HCT116 (cell line): ENCODE data around the gene PDE4B. TPM values are rescaled to one million over a fixed set of nuclear protein-coding genes. Genes with fewer than 3 reads are reported as not detected.
"Not testable (repeated sequence)": the region's sequence is repeated elsewhere in the genome, so short reads cannot be mapped to it uniquely, and the experiment has no call there.

ENCODE experiments used
- ATAC-seq: fragments of 200-7000 bp; cut with Tn5 transposase; 2 replicates; pipeline ENCODE4 v1.9.1; 2020; ENCODE audit warnings: mild to moderate bottlenecking, moderate library complexity
- BruUV-seq: library from RNA; stranded (reverse); fragments of 400-500 nt; replicated peaks from 2 replicates; lab custom pipeline; 2021; lab: Mats Ljungman, UMichigan
- CTCF ChIA-PET: fragments of 300-600 bp; sonication (Branson Sonifier 250); formaldehyde crosslinking; loops from one replicate; lab custom pipeline; 2021; ENCODE audit warnings: antibody characterized with exemption; lab: Charles Lee
- POLR2A ChIA-PET: fragments of 300-600, 350-600 bp; sonication (Branson Sonifier 250); formaldehyde crosslinking; loops from one replicate; lab custom pipeline; 2021; ENCODE audit warnings: antibody characterized with exemption; lab: Charles Lee
- RAD21 ChIA-PET, 2 experiments: fragments of 300-600 bp; sonication (Branson Sonifier 250); formaldehyde crosslinking; loops; one replicate each; lab custom pipeline; 2023; ENCODE audit warnings: low total read pairs in 2 of 2; ENCODE audit not compliant: uncharacterized antibody in 2 of 2, unreplicated experiment in 2 of 2, low non-redundant PET in 1 of 2; lab: Charles Lee
- DNase-seq: peaks from one replicate; pipeline ENCODE4 v3.0.0-alpha.2; 2010; ENCODE audit warnings: low read depth, low spot score
- H2AFZ ChIP-seq: fragments of 200-600 bp; shearing (Covaris generic), sonication (generic); 2 replicates; pipeline ENCODE4 v1.6.1; 2017; ENCODE audit warnings: low read depth, mixed run types, mixed read lengths, antibody characterized with exemption, low read length; ENCODE audit not compliant: poor library complexity, severe bottlenecking
- H3K27ac ChIP-seq: 2 replicates; pipeline ENCODE4 v1.5.1; 2012; ENCODE audit warnings: low read depth, low read length
- H3K27me3 ChIP-seq: fragments of 200-600 bp; sonication (generic); 2 replicates; pipeline ENCODE4 v1.6.1; 2016; ENCODE audit warnings: mixed run types, low read length, mixed read lengths; ENCODE audit not compliant: insufficient read depth
- H3K36me3 ChIP-seq, 2 experiments: fragments of 200-500 bp in 1 of 2; fragments of 200-600 bp in 1 of 2; sonication (Bioruptor generic) in 1 of 2; sonication (generic) in 1 of 2; 2 replicates each; pipeline versions ENCODE4 v1.5.1 to v1.6.1; 2014 to 2016; ENCODE audit warnings: low read length in 2 of 2, inconsistent platforms in 1 of 2, mixed read lengths in 1 of 2, mixed run types in 1 of 2; ENCODE audit not compliant: insufficient read depth in 2 of 2, control insufficient read depth in 1 of 2
- H3K4me1 ChIP-seq, 2 experiments: fragments of 200-600 bp in 1 of 2; sonication (generic) in 1 of 2; 2 replicates each; pipeline versions ENCODE4 v1.5.1 to v1.6.1; 2012 to 2017; ENCODE audit warnings: low read length in 2 of 2, inconsistent platforms in 1 of 2, mild to moderate bottlenecking in 1 of 2, mixed read lengths in 1 of 2, mixed run types in 1 of 2, moderate library complexity in 1 of 2; ENCODE audit not compliant: insufficient read depth in 2 of 2, control insufficient read depth in 1 of 2
- H3K4me2 ChIP-seq: fragments of 200-600 bp; sonication (generic); 2 replicates; pipeline ENCODE4 v1.6.1; 2017; ENCODE audit warnings: mixed run types, low read length, mixed read lengths
- H3K4me3 ChIP-seq, 2 experiments: fragments of 200-600 bp in 1 of 2; sonication (generic) in 1 of 2; replicated peaks in 1 of 2; 2 replicates each; pipeline ENCODE4 v1.5.1; 2011 to 2016; ENCODE audit warnings: low read length in 2 of 2, control low read depth in 1 of 2, low read depth in 1 of 2, mild to moderate bottlenecking in 1 of 2, mixed read lengths in 1 of 2, mixed run types in 1 of 2
- H3K79me2 ChIP-seq: fragments of 200-600 bp; sonication (generic); 2 replicates; pipeline ENCODE4 v1.6.1; 2017; ENCODE audit warnings: mild to moderate bottlenecking, mixed run types, low read length, moderate library complexity, mixed read lengths; ENCODE audit not compliant: insufficient read depth
- H3K9ac ChIP-seq: fragments of 200-600 bp; sonication (generic); 2 replicates; pipeline ENCODE4 v1.6.1; 2016; ENCODE audit warnings: low read length, mixed read lengths
- H3K9me2 ChIP-seq: fragments of 200-600 bp; sonication (generic), shearing (Covaris generic); 2 replicates; pipeline ENCODE4 v1.6.1; 2017; ENCODE audit warnings: mixed run types, mild to moderate bottlenecking, moderate library complexity; ENCODE audit not compliant: insufficient read depth
- H3K9me3 ChIP-seq, 2 experiments: fragments of 200-500 bp in 1 of 2; fragments of 200-600 bp in 1 of 2; sonication (Bioruptor generic) in 1 of 2; sonication (generic) in 1 of 2; 2 replicates each; pipeline ENCODE4 v1.6.1; 2014 to 2017; ENCODE audit warnings: low read length in 2 of 2, mixed read lengths in 2 of 2, inconsistent platforms in 1 of 2, low read depth in 1 of 2, mild to moderate bottlenecking in 1 of 2, mixed run types in 1 of 2, moderate library complexity in 1 of 2; ENCODE audit not compliant: control insufficient read depth in 1 of 2, insufficient read depth in 1 of 2
- H4K20me1 ChIP-seq: fragments of 200-600 bp; sonication (generic), shearing (Covaris generic); 2 replicates; pipeline ENCODE4 v1.6.1; 2017; ENCODE audit warnings: mixed run types, mild to moderate bottlenecking, moderate library complexity; ENCODE audit not compliant: insufficient read depth
- CBX3 ChIP-seq: IDR thresholded peaks from 2 replicates; pipeline ENCODE4 v1.6.1; 2012; ENCODE audit warnings: low read depth
- CEBPB ChIP-seq: IDR thresholded peaks from 2 replicates; pipeline ENCODE4 v1.6.1; 2012; ENCODE audit warnings: low read depth
- CTCF ChIP-seq, 3 experiments: fragments of 200-600 bp in 1 of 3; sonication (generic) in 1 of 3; IDR thresholded peaks in 2 of 3; conservative IDR thresholded peaks in 1 of 3; 2 replicates each; pipeline ENCODE4 v1.5.1; 2012 to 2017; ENCODE audit warnings: low read depth in 2 of 3, low read length in 2 of 3, antibody characterized with exemption in 1 of 3, borderline replicate concordance in 1 of 3, control low read depth in 1 of 3, mild to moderate bottlenecking in 1 of 3, mixed read lengths in 1 of 3, mixed run types in 1 of 3, moderate library complexity in 1 of 3; ENCODE audit not compliant: insufficient read depth in 1 of 3
- EGR1 ChIP-seq: IDR thresholded peaks from 2 replicates; pipeline ENCODE4 v1.6.1; 2012; ENCODE audit warnings: low read depth
- ELF1 ChIP-seq: IDR thresholded peaks from 2 replicates; pipeline ENCODE4 v1.6.1; 2012; ENCODE audit warnings: low read depth, borderline replicate concordance
- EZH2 ChIP-seq: fragments of 200-600 bp; sonication (generic); IDR thresholded peaks from 2 replicates; pipeline ENCODE4 v1.6.1; 2017; ENCODE audit warnings: antibody characterized with exemption, mixed run types
- FOSL1 ChIP-seq: IDR thresholded peaks from 2 replicates; pipeline ENCODE4 v1.6.1; 2012; ENCODE audit warnings: low read depth
- JUND ChIP-seq: IDR thresholded peaks from 2 replicates; pipeline ENCODE4 v1.6.1; 2012
- MAX ChIP-seq: IDR thresholded peaks from 2 replicates; pipeline ENCODE4 v1.6.1; 2012
- POLR2AphosphoS5 ChIP-seq: IDR thresholded peaks from 2 replicates; pipeline ENCODE4 v1.6.1; 2011; ENCODE audit warnings: mild to moderate bottlenecking, low read depth, low read length, moderate library complexity
- REST ChIP-seq: IDR thresholded peaks from 2 replicates; pipeline ENCODE4 v1.6.1; 2012; ENCODE audit warnings: low read depth
- SIN3A ChIP-seq: IDR thresholded peaks from 2 replicates; pipeline ENCODE4 v1.6.1; 2012; ENCODE audit warnings: low read depth
- SP1 ChIP-seq: IDR thresholded peaks from 2 replicates; pipeline ENCODE4 v1.6.1; 2012; ENCODE audit warnings: low read depth
- SRF ChIP-seq: IDR thresholded peaks from 2 replicates; pipeline ENCODE4 v1.6.1; 2012; ENCODE audit warnings: low read depth
- TCF7L2 ChIP-seq: IDR thresholded peaks from 2 replicates; pipeline ENCODE4 v1.7.0; 2011; ENCODE audit warnings: borderline replicate concordance, inconsistent platforms; ENCODE audit not compliant: insufficient read depth, insufficient read length; ENCODE audit errors: extremely low read depth
- YY1 ChIP-seq: IDR thresholded peaks from 2 replicates; pipeline ENCODE4 v1.6.1; 2011; ENCODE audit warnings: low read length, low read depth, moderate library complexity, mild to moderate bottlenecking; ENCODE audit not compliant: insufficient replicate concordance; ENCODE audit errors: extremely low read depth
- ZFX ChIP-seq: fragments of 450-650 bp; IDR thresholded peaks from 2 replicates; pipeline ENCODE4 v1.6.1; 2017
- ZNF274 ChIP-seq: fragments of 200-500 bp; sonication (Bioruptor generic); IDR thresholded peaks from 2 replicates; pipeline ENCODE4 v1.6.1; 2014; ENCODE audit warnings: mild to moderate bottlenecking, low read depth, low read length, inconsistent platforms
- intact Hi-C: fragments of 100-400 bp; cut with micrococcal nuclease; formaldehyde crosslinking; loops from 2 replicates; pipeline ENCODE4 v1.10.0; 2022
- total RNA-seq: library from RNA; stranded (reverse); gene quantifications from one replicate; pipeline ENCODE4 v1.2.1, GENCODE V29; 2021; ENCODE audit not compliant: unreplicated experiment

The PDE4B gene
- total RNA-seq, 1 experiment from 2014 or later = 76.9 TPM

- Histone ChIP-seq H3K27me3 (no peaks in the 10 kb centered on the region), H3K4me2 (no peak overlapping the region), H2AFZ (no peak overlapping the region), H4K20me1 (no peaks in the 10 kb centered on the region), H3K36me3 (no peaks in the 10 kb centered on the region), H3K9me3 (no peaks in the 10 kb centered on the region), H3K9ac (no peak overlapping the region), H3K4me1 (no peaks in the 10 kb centered on the region), H3K79me2 (no peaks in the 10 kb centered on the region), H3K27ac (no peak overlapping the region), H3K9me2 (no peaks in the 10 kb centered on the region; the same call in 1 of the 2 replicates), H3K4me3 (no peak overlapping the region)
- ChIA-PET RAD21 (no interaction called here), POLR2A (no interaction called here), CTCF (no interaction called here)
- DNase-seq (no peak), ATAC-seq (no peak)
- intact Hi-C loops = no loop called here
- TF ChIP-seq POLR2AphosphoS5 (no peak), ZNF274 (no peak), SP1 (no peak), FOSL1 (no peak), ZFX (no peak), MAX (no peak), CBX3 (no peak), EZH2 (no peak), CTCF (IDR thresholded peaks at IDR 0.05 in 2 of 3, conservative IDR thresholded peaks at IDR 0.05 in 1 of 3; ENCODE audit: borderline replicate concordance in 1 of 3, insufficient read depth in 1 of 3, low read depth in 2 of 3, low read length in 2 of 3) (no peak), JUND (no peak), EGR1 (no peak), REST (no peak), CEBPB (no peak), SRF (no peak), TCF7L2 (no peak), SIN3A (no peak), YY1 (no peak), ELF1 (no peak)
- no TSS peak for BruUV-seq
Measured at GRCh38 chr1:66058558-66058957, 265.9 kb downstream of the PDE4B start.

- intact Hi-C loops, ATAC-seq, POLR2A ChIA-PET, BruUV-seq, H4K20me1 ChIP-seq, H2AFZ ChIP-seq, H3K27ac ChIP-seq, H3K9me2 ChIP-seq, H3K79me2 ChIP-seq, H3K9ac ChIP-seq, H3K4me2 ChIP-seq, H3K4me1 ChIP-seq, H3K27me3 ChIP-seq, RAD21 ChIA-PET, DNase-seq, H3K9me3 ChIP-seq, H3K36me3 ChIP-seq, H3K4me3 ChIP-seq, CTCF ChIA-PET: not testable (repeated sequence)
Measured at GRCh38 chr1:66067219-66067618, 274.5 kb downstream of the PDE4B start.
